Gastrocnemius medialis (tissue), 4 donors: ENCODE data around the gene CCS. TPM values are rescaled to one million over a fixed set of nuclear protein-coding genes. Genes with fewer than 3 reads are reported as not detected.

ENCODE experiments used
- ATAC-seq, 2 donors: fragments of 150-250 bp; one replicate each; pipeline ENCODE4 v1.9.1; 2016
- DNase-seq, 2 donors: peaks; one replicate each; pipeline ENCODE4 v3.0.0-alpha.2; 2019
- H3K27ac ChIP-seq, 4 donors: fragments of 200-600 bp; sonication (generic); 1 replicate in 1 of 4; 2 replicates in 3 of 4; pipeline ENCODE4 v1.5.1; 2016 to 2018; ENCODE audit warnings: mild to moderate bottlenecking in 2 of 4, moderate library complexity in 1 of 4
- H3K27me3 ChIP-seq, 3 donors: fragments of 200-600 bp; sonication (generic) in 2 of 3; 1 replicate in 1 of 3; 2 replicates in 2 of 3; pipeline versions ENCODE4 v1.5.1 to v1.6.0; 2016 to 2019; ENCODE audit warnings: mild to moderate bottlenecking in 1 of 3, moderate library complexity in 1 of 3
- H3K36me3 ChIP-seq, 2 donors: fragments of 200-600 bp; sonication (generic) in 1 of 2; one replicate each; pipeline ENCODE4 v1.5.1; 2017 to 2018
- H3K4me1 ChIP-seq, 2 donors: fragments of 200-600 bp; sonication (generic) in 1 of 2; one replicate each; pipeline ENCODE4 v1.5.1; 2016 to 2017; ENCODE audit warnings: mild to moderate bottlenecking in 2 of 2
- H3K4me3 ChIP-seq, 4 donors: fragments of 200-600 bp; sonication (generic) in 3 of 4; 1 replicate in 1 of 4; 2 replicates in 3 of 4; pipeline ENCODE4 v1.5.1; 2016 to 2019; ENCODE audit warnings: mild to moderate bottlenecking in 2 of 4
- H3K9me3 ChIP-seq, 3 donors: fragments of 200-600 bp; sonication (generic) in 2 of 3; 1 replicate in 1 of 3; 2 replicates in 2 of 3; pipeline ENCODE4 v1.5.1; 2016 to 2019
- CTCF ChIP-seq, 5 experiments: fragments of 450-650 bp in 3 of 5; fragments of 200-600 bp in 2 of 5; sonication (generic) in 2 of 5; IDR thresholded peaks in 4 of 5; conservative IDR thresholded peaks in 1 of 5; 1 replicate in 4 of 5; 2 replicates in 1 of 5; pipeline ENCODE4 v1.5.1; 2016 to 2019; ENCODE audit warnings: antibody characterized with exemption in 5 of 5, mild to moderate bottlenecking in 3 of 5, moderate library complexity in 3 of 5
- POLR2A ChIP-seq, 2 donors: fragments of 450-650 bp; IDR thresholded peaks; one replicate each; pipeline ENCODE4 v1.6.1; 2017; ENCODE audit warnings: antibody characterized with exemption in 2 of 2, mild to moderate bottlenecking in 2 of 2, moderate library complexity in 2 of 2
- in situ Hi-C, 4 donors: fragments of 200-750 bp; cut with MboI; loops; one replicate each; pipeline versions ENCODE4 v1.15.0 to v1.8.0; 2017; ENCODE audit warnings: low sequenced_read_pairs in 4 of 4
- intact Hi-C: fragments of 100-400 bp; cut with DNase I; formaldehyde crosslinking; loops from one replicate; pipeline ENCODE4 v1.15.1; 2023; ENCODE audit warnings: low total_unique reads
- total RNA-seq, 4 donors: library from RNA; depleted of rRNA; stranded (reverse); fragments of >200 nt; gene quantifications; one replicate each; pipeline versions ENCODE4 v1.1.0 to v1.2.3, GENCODE V29; 2016

The CCS gene
- total RNA-seq, 4 donors from 2014 or later = 9.0 to 12.3 (median 11.7) TPM

GRCh38 chr11:66568124-66568916 is 24.7 kb upstream of the CCS start, which contains the start of gene CTSF:
Gene CTSF (minus strand): TSS chr11:66568606. CDS start chr11:66568486, 120 bp downstream.
- peak; percentile 92 to 93 for ATAC-seq
- H3K27me3 ChIP-seq = no peaks in the 10 kb centered on the region
- no peaks in the 10 kb centered on the region for H3K9me3 ChIP-seq
- H3K4me3 ChIP-seq = peak within 1 kb of the TSS; percentile 56 to 77 (median 66)
- H3K27ac ChIP-seq = peak within 1 kb of the TSS; percentile 74 to 86 (median 79)
- peak; percentile 89 to 91 for DNase-seq
- TF ChIP-seq POLR2A (IDR thresholded peaks at IDR 0.05) (peak; percentile 32 to 85), CTCF (IDR thresholded peaks at IDR 0.05 in 4 of 5, conservative IDR thresholded peaks at IDR 0.05 in 1 of 5) (no peak)
- peaks cover 5 to 11% of the 10 kb centered on the region in 2 donors for H3K4me1 ChIP-seq
- intact Hi-C loops (no loop called here), in situ Hi-C loops (no loop called here)
- H3K36me3 ChIP-seq = peaks cover 0 to 12% of the 10 kb centered on the region in 2 donors

GRCh38 chr11:66569076-66569475 is 23.9 kb upstream of the CCS start:
- peak overlapping the region in 1 of 4 donors; percentile 57 for H3K4me3 ChIP-seq
- H3K27me3 ChIP-seq = no peaks in the 10 kb centered on the region
- DNase-seq (no peak), ATAC-seq (no peak)
- H3K36me3 ChIP-seq = peaks cover 0 to 7% of the 10 kb centered on the region in 2 donors
- H3K4me1 ChIP-seq = peaks cover 5 to 11% of the 10 kb centered on the region in 2 donors
- peak overlapping the region; percentile 74 to 86 (median 79) for H3K27ac ChIP-seq
- TF ChIP-seq CTCF (IDR thresholded peaks at IDR 0.05 in 4 of 5, conservative IDR thresholded peaks at IDR 0.05 in 1 of 5) (no peak), POLR2A (IDR thresholded peaks at IDR 0.05) (no peak)
- H3K9me3 ChIP-seq = no peaks in the 10 kb centered on the region
- intact Hi-C loops (no loop called here), in situ Hi-C loops (no loop called here)

- TF ChIP-seq CTCF (IDR thresholded peaks at IDR 0.05 in 4 of 5, conservative IDR thresholded peaks at IDR 0.05 in 1 of 5) = no peak
- TF ChIP-seq POLR2A (IDR thresholded peaks at IDR 0.05) = no peak
- Histone ChIP-seq H3K36me3 (no peaks in the 10 kb centered on the region), H3K4me3 (no peak overlapping the region), H3K9me3 (no peaks in the 10 kb centered on the region), H3K27me3 (no peaks in the 10 kb centered on the region), H3K4me1 (peaks cover 5 to 11% of the 10 kb centered on the region in 2 donors), H3K27ac (no peak overlapping the region)
- DNase-seq (no peak), ATAC-seq (no peak)
- in situ Hi-C loops = loop anchor here in 1 of 4 donors (10.0 kb wide), 1 partner anchor 105 kb away; the partner anchor contains the start of gene RBM4B
- intact Hi-C loops = no loop called here
Observed at GRCh38 chr11:66570079-66570849, 22.7 kb upstream of the CCS start.

- no peak for DNase-seq
- H3K36me3 ChIP-seq = no peaks in the 10 kb centered on the region
- TF ChIP-seq POLR2A (IDR thresholded peaks at IDR 0.05) (no peak), CTCF (IDR thresholded peaks at IDR 0.05 in 4 of 5, conservative IDR thresholded peaks at IDR 0.05 in 1 of 5) (no peak)
- ATAC-seq = no peak
- H3K27me3 ChIP-seq = no peaks in the 10 kb centered on the region
- in situ Hi-C loops (loop anchor here in 1 of 4 donors (10.0 kb wide), 1 partner anchor 104 kb away; the partner anchor contains the start of gene RBM4B), intact Hi-C loops (no loop called here)
- H3K4me1 ChIP-seq = peaks cover 5 to 11% of the 10 kb centered on the region in 2 donors
- no peak overlapping the region for H3K27ac ChIP-seq
- no peaks in the 10 kb centered on the region for H3K9me3 ChIP-seq
- no peak overlapping the region for H3K4me3 ChIP-seq
Observed at GRCh38 chr11:66570850-66571180, 22.2 kb upstream of the CCS start.
